GM21717 (cell line): ENCODE data around the gene ARHGAP1.

Experiments
- ATAC-seq: cut with Tn5 transposase; IDR thresholded peaks from one replicate; pipeline ENCODE4 v1.9.1; 2021; ENCODE audit warnings: mild to moderate bottlenecking, moderate library complexity; ENCODE audit not compliant: unreplicated experiment

The ARHGAP1 gene

GRCh38 chr11:46643531-46643930 is 56.9 kb downstream of the ARHGAP1 start:
- ATAC-seq, result no peak

DNA sequence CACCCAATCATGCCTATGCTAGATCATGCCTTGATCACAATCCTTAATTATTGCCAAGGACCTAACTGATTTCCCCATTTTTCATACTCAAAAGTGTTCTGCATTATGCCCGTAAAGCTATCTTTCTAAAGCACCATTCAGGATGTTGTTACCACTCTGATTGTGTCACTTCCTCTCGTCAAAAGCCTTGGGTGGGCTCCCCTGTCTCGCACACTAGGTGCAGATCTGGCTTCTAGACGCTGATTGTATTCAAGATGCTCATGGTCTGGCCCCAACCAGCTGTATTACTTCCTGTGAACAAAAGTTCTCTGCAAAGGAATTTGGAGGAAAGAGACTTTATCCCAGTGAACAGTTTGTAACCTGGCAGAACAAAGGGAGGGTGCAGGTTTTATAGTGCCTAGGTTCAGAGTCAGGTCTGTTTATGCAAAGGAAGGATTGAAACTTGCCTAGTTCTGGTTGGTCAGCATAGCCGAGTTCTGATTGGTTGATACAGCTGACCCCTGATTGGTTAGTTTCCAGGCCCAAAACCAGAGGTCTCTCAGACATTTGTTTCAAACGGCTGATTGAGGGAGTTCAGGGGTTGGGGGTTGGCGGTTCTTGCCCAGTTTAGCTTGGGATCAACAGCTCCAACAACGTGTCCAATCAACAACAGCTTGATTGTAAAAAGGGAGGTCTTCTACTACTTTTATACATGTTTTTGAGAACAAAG is 57.6 kb downstream of the ARHGAP1 start:
- ATAC-seq, result no peak

DNA sequence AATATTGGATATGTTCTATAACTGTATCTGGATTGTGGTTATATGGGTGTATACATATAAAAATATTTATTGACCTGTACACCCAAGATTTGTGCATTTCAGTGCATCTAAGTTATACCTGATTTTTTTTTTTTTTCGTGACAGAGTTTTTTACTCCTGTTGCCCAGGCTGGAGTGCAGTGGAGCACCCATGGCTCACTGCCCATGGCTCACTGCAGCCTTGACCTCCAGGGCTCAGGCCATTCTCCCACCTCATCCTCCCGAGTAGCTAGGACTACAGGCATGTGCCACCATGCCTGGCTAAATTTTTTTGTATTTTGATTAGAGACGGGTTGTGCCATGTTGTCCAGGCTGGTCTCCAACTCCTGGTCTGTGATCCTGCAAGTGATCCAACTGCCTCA is 58.8 kb downstream of the ARHGAP1 start:
- ATAC-seq, result no peak

DNA sequence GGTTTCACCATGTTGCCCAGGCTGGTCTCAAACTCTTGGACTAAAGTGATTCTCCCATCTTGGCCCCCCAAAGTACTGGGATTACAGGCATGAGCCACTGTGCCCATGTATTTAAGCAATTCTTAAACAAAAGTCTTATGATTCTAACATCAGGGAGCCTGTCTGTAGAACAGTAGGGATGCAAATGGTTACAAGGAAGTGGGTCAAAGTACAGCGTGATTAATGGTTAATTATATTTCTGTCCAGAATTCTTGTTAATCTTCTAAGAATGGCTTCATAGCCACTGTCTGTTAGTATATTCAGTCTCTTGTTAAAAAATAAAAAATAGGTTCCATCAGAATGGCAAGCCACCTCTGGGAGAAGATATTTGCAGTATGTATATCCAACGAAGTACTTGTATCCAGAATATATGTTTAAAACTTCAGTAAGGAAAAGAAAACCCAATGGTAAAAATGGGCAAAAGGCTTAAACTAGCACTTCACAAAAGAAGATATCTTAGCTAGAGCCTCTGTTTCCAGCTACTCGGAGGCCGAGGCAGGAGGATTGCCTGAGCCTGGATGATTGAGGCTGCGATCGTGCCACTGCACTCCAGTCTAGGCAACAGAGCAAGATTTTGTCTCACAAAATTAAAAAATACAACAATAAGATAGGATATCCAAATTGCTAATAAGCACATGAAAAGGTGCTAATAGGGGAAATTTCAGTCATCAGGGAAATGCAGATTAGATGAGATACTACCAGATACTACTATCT is 60.2 kb downstream of the ARHGAP1 start:
- no peak for ATAC-seq

GRCh38 chr11:46639197-46639839 is 61.1 kb downstream of the ARHGAP1 start:
- no peak for ATAC-seq

GRCh38 chr11:46637546-46637945 is 62.9 kb downstream of the ARHGAP1 start:
- ATAC-seq, result no peak

DNA sequence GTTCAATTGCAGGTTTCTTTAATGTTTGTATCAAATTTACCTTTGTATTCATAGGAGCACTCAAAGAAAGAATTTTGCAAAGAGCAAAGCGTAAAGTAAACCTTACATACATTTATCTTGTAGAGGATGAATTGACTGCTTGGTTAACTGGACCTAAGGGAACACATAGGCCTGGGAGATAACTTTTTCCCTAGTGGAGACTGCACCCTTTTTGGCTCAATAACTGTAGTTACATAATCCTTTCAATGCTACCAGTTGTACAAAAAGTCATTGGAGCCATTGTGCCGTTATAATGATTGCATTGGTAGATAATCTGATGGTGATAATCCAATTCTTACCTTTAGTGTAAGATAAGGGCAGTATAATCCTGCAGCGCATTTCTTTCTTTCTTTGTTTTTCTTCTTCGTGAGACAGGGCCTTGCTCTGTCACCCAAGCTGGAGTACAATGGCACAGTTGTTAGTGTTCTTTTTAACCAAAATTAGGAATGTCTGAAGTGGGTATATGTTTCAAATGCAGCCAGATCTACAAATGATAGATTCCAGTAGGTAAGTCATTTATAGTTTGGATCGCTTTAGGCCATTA is 64.8 kb downstream of the ARHGAP1 start:
- no peak for ATAC-seq

GRCh38 chr11:46633291-46634217 is 66.9 kb downstream of the ARHGAP1 start:
- no peak for ATAC-seq

DNA sequence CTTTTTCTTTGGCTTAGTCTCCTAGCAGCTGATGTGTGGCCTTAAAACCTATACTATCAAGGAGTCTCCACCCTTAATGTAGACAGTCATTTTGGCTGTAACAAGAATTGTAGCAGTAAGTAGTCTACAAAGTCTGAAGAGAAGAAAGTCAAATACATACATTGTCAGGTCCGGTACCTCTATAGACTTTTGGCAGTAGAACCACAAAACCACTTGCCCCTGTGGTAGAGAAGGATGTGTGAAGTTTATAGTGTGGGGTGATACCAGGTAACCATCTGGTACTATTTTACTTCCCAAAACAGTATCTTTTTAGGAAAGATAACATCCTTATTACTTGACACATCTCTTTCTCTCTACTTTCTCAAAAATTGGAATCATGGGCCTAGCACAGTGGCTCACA is 67.9 kb downstream of the ARHGAP1 start:
- no peak for ATAC-seq

DNA sequence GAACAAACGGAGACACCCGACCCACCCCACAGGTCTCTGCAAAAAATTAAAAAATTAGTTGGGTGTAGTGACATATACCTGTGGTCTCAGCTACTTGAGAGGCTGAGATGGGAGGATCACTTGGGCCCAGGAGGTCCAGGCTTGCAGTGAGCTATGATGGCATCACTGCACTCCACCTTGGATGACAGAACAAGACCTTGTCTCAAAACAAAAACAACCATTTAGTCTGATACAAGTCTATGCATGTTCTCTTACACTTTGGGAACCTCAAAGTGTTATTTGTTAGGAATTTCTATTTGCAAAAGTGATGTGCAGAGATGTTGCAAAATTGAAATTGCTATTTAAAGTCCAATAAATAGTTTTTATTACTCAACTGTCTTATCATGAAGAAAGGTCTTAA is 68.7 kb downstream of the ARHGAP1 start:
- ATAC-seq, result no peak

GRCh38 chr11:46630237-46630636 is 70.2 kb downstream of the ARHGAP1 start:
- no peak for ATAC-seq

DNA sequence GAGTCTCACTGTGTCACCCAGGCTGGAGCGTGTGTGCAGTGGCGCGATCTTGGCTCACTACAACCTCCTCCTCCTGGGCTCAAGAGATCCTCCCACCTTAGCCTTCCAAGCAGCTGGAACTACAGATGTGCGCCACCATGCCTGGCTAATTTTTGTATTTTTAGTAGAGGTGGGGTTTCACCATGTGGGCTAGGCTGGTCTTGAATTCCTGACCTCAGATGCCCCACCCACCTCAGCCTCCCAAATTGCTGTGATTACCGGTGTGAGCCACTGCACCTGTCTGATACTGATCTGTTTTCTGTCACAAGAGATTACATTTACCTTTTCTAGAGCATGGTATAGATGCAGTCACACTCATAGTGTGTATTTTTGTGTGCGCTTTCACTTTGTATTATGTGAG is 71.5 kb downstream of the ARHGAP1 start:
- ATAC-seq, result no peak
